Measurements from ENCODE around the gene SLCO4A1.
"Not testable (repeated sequence)": the region's sequence is repeated elsewhere in the genome, so short reads cannot be mapped to it uniquely, and the experiment has no call there.

SLCO4A1 gene

DNA sequence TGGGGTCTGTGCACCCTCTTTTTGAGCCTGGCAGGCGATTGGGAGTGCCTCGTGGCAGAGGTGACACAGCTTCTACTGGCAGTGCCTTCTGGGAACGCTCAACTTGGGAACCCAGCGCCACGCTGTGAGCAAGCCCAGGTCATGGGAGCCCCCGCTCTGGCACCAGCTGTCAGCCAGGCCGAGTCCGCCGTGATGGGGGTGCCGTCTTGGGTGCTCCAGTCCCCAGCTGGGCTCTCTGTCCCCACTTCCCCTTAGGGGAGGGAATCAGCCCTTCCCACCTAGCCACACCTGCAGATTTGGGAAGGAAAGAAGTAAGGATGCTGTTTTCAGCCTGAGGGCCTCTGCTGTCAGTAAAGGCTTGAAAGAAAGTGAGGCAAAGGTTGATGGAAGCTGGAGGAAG, 35.4 kb downstream of the SLCO4A1 start:
- no peak overlapping the region for H3K4me3 ChIP-seq (ENCODE audit: low read length)
- TF ChIP-seq, protein P1, sequence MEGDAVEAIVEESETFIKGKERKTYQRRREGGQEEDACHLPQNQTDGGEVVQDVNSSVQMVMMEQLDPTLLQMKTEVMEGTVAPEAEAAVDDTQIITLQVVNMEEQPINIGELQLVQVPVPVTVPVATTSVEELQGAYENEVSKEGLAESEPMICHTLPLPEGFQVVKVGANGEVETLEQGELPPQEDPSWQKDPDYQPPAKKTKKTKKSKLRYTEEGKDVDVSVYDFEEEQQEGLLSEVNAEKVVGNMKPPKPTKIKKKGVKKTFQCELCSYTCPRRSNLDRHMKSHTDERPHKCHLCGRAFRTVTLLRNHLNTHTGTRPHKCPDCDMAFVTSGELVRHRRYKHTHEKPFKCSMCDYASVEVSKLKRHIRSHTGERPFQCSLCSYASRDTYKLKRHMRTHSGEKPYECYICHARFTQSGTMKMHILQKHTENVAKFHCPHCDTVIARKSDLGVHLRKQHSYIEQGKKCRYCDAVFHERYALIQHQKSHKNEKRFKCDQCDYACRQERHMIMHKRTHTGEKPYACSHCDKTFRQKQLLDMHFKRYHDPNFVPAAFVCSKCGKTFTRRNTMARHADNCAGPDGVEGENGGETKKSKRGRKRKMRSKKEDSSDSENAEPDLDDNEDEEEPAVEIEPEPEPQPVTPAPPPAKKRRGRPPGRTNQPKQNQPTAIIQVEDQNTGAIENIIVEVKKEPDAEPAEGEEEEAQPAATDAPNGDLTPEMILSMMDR (conservative IDR thresholded peaks at IDR 0.05; ENCODE audit: low read length), result no peak
- no peak for DNase-seq (ENCODE audit: low read depth)

DNA sequence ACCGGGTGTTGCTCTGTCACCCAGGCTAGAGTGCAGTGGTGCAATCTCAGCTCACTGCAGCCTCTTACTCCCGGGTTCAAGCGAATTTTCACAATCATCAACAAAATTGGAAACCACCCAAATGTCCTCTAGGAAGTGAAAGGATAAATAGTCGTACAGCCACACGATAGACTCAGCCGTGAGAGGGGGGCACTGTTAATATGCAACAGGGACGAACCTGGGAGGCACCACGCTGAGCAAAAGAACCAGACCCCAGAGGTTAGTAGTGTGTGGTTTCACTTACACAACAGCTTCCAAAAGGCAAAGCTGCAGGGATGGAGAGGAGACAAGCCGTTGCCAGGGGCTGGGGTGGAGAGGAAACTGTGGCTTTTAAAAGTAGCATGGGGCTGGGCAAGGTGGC, 36.2 kb downstream of the SLCO4A1 start:
- TF ChIP-seq, protein P1 (conservative IDR thresholded peaks at IDR 0.05; ENCODE audit: low read length), result no peak
- H3K4me3 ChIP-seq (ENCODE audit: low read length), result no peak overlapping the region
- no peak for DNase-seq (ENCODE audit: low read depth)

DNA sequence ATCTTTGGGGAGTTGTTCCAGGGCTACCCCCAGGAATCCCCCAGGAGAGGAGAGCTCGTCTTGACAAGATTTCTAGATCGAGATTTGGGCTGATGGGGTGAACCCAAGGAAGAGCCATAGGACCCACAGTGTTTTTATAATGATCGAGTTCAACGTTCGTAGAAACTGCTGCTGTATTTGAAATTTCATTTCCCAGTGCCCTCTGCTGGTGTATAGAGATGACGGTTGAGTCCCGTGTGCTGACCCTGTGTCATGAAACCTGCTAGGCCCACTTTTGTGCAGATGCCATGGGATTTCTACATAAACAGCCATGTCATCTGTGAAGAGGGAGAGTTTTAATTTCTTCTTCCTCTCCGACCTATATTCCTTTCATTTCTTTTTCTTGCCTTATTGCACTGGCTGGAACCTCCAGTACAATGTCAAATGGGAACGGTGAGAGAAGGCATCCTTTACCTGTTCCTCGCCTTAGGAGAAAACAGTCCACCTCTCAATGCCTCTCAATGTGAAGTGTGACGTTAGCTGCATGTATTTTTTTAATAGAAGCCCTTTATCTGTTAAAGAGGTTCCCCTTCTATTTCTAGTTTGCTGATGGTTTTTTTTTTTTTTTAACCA, 37.8 kb downstream of the SLCO4A1 start:
- H3K4me3 ChIP-seq (ENCODE audit: low read length), result no peak overlapping the region
- TF ChIP-seq, protein P1 (conservative IDR thresholded peaks at IDR 0.05; ENCODE audit: low read length), result no peak
- no peak for DNase-seq (ENCODE audit: low read depth)

DNA sequence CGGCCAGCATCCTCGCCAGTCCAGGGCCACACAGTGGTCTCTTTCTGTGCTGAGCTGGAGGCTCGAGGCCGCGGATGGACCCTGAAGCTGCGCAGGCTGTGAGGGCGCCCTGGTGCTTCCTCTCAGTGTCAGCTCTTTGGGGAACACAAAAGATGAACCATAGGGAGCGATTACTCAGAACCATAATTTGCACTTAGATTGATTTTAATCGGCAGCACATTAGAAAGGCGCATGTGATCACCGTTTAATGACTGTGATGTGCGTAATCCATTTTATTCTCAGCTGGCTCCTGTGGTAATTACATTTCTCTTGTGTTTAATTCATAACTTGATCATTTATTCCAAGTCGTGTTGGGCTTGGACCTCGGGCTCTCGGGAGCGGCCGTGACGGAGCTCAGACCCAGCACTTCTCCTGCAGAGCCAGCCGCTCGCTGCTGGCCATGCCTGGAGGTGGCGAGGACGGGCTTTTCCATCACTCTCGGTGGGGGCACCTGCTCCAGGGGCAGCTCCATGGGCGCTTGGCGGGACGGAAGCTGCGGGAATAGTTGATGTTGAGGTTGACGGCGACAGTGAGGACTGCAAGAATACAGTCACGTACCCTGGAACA, 40.7 kb downstream of the SLCO4A1 start:
- no peak for DNase-seq (ENCODE audit: low read depth)
- TF ChIP-seq, protein P1 (conservative IDR thresholded peaks at IDR 0.05; ENCODE audit: low read length), result no peak
- H3K4me3 ChIP-seq (ENCODE audit: low read length), result no peak overlapping the region

DNA sequence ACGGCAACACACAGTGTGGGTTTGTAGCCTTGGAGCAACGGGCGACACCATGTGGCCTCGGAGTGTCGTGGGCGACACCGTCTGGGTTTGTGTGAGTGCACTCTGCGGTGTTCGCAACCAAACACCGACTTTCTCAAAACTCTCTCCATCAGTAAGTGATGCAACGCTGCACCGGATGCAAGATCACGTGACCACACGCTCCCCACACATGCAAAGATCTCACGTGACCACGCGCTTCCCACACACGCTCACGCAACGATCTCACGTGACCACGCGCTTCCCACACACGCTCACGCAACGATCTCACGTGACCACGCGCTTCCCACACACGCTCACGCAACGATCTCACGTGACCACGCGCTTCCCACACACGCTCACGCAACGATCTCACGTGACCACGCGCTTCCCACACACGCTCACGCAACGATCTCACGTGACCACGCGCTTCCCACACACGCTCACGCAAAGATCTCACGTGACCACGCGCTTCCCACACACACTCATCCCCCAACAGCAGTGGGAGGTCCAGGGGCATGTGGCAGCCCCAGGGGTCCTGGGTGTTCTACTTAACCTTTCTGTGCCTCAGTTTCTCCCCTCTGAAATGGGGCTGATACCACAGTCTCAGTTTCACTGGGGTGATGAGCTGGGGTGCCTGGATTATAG, 41.5 kb downstream of the SLCO4A1 start:
- H3K4me3 ChIP-seq (ENCODE audit: low read length); DNase-seq (ENCODE audit: low read depth): not testable (repeated sequence)

DNA sequence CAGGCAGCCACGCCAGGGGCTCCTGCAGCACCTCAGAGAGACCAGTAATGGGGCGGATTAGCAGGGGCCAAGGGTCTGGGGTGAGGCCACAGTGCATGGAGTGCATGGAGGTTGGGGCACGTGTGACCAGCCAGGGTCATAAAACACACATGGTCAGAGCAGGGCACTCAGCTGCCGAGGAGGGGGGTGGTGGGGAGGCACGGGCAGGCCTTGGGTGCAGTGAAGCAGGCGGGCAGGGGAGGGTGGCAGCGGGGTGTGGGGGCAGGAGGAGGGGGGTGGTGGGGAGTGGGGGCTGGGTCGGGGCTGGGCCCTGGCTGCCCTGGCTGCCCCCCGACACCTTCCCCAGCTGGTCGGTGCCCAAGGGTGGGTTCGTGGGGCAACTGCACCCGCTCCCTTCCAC, 42.7 kb downstream of the SLCO4A1 start:
- no peak overlapping the region for H3K4me3 ChIP-seq (ENCODE audit: low read length)
- DNase-seq (ENCODE audit: low read depth), result no peak
- TF ChIP-seq, protein P1 (conservative IDR thresholded peaks at IDR 0.05; ENCODE audit: low read length), result no peak

DNA sequence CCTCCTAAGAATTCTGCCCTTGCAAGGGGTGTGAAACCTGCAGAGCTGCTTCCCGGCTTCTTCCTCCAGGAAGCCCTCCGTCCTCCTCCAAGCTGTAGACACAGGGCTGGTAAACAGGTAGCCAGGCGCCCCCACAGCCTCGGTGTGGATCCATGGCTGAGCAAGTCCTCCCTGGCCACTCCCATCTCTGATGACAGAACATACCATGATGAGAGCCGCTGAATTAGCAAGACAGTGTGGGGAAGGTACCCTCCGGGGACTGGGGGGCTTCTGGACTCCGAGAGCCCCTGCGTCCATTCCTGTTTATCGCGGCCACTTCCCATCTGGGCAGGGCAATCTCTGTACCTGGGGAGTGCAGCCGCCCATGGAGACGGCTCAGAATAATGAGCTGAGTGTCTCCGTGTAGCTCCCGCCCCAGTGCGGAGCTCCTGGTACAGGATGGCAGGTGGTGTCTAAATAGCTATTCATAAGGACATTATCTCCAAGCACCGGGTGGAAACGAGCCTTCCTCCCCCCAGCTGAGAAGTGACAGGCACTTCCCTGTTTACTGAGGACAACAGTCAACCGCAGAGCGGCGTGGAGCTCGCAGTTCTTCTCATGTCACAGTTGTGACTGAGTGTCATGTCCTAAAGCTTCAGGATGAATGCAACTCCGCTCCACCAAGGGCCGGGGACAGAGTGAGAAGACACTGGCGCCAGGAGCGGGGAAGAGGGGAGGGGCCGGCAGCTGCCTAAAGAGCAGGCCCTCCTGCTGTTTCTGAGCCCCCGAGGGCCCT, 43.7 kb downstream of the SLCO4A1 start:
- no peak for DNase-seq (ENCODE audit: low read depth)
- TF ChIP-seq, protein P1 (conservative IDR thresholded peaks at IDR 0.05; ENCODE audit: low read length), result no peak
- no peak overlapping the region for H3K4me3 ChIP-seq (ENCODE audit: low read length)
